Astrocyte (in vitro differentiated cells and primary cell): Measurements from ENCODE around the gene RBP3. TPM values are rescaled to one million over a fixed set of nuclear protein-coding genes. Genes with fewer than 3 reads are reported as not detected.

ENCODE experiments used
- DNase-seq: peaks from one replicate; pipeline ENCODE4 v3.0.0-alpha.2; 2010; ENCODE audit warnings: low read depth
- FAIRE-seq: peaks from 2 replicates; lab custom pipeline; 2011; peaks lifted over from hg19 to GRCh38; lab: Jason Lieb, UNC
- H2AFZ ChIP-seq: 2 replicates; pipeline ENCODE4 v1.6.0; 2012; ENCODE audit warnings: low read depth, low read length, inconsistent platforms
- H3K27ac ChIP-seq: 2 replicates; pipeline ENCODE4 v1.5.1; 2011; ENCODE audit warnings: low read depth, low read length, inconsistent platforms
- H3K27me3 ChIP-seq: 2 replicates; pipeline ENCODE4 v1.6.0; 2011; ENCODE audit warnings: low read length, inconsistent platforms; ENCODE audit not compliant: insufficient read depth
- H3K36me3 ChIP-seq: 2 replicates; pipeline ENCODE4 v1.5.1; 2011; ENCODE audit warnings: low read length, inconsistent platforms; ENCODE audit not compliant: insufficient read depth
- H3K4me1 ChIP-seq: 2 replicates; pipeline ENCODE4 v1.5.1; 2011; ENCODE audit warnings: low read length, inconsistent platforms; ENCODE audit not compliant: insufficient read depth
- H3K4me2 ChIP-seq: 2 replicates; pipeline ENCODE4 v1.6.0; 2012; ENCODE audit warnings: low read length, inconsistent platforms
- H3K4me3 ChIP-seq: 2 replicates; pipeline ENCODE4 v1.5.1; 2011; ENCODE audit warnings: low read depth, mild to moderate bottlenecking, low read length, inconsistent platforms; ENCODE audit not compliant: insufficient read depth
- H3K79me2 ChIP-seq: 2 replicates; pipeline ENCODE4 v1.6.0; 2012; ENCODE audit warnings: mild to moderate bottlenecking, low read length, inconsistent platforms; ENCODE audit not compliant: insufficient read depth
- H3K9ac ChIP-seq: 2 replicates; pipeline ENCODE4 v1.6.0; 2012; ENCODE audit warnings: mild to moderate bottlenecking, low read length, inconsistent platforms
- H3K9me3 ChIP-seq: 2 replicates; pipeline ENCODE4 v1.5.1; 2012; ENCODE audit warnings: low read depth, mild to moderate bottlenecking, low read length, inconsistent platforms; ENCODE audit not compliant: insufficient read depth
- H4K20me1 ChIP-seq: 2 replicates; pipeline ENCODE4 v1.6.0; 2012; ENCODE audit warnings: low read length, inconsistent platforms; ENCODE audit not compliant: insufficient read depth
- H3K27ac Mint-ChIP-seq: one replicate; pipeline ENCODE4 v1.8.0; 2021; ENCODE audit warnings: mild to moderate bottlenecking, mixed read lengths; ENCODE audit not compliant: unreplicated experiment
- H3K27me3 Mint-ChIP-seq: one replicate; pipeline ENCODE4 v1.8.0; 2021; ENCODE audit warnings: low read depth, mixed read lengths; ENCODE audit not compliant: unreplicated experiment
- H3K36me3 Mint-ChIP-seq: one replicate; pipeline ENCODE4 v1.8.0; 2021; ENCODE audit warnings: low read depth, mixed read lengths; ENCODE audit not compliant: unreplicated experiment
- H3K4me1 Mint-ChIP-seq: one replicate; pipeline ENCODE4 v1.8.0; 2021; ENCODE audit warnings: low read depth, mixed read lengths; ENCODE audit not compliant: unreplicated experiment
- H3K4me3 Mint-ChIP-seq: one replicate; pipeline ENCODE4 v1.8.0; 2021; ENCODE audit warnings: mild to moderate bottlenecking, moderate library complexity, mixed read lengths; ENCODE audit not compliant: unreplicated experiment
- H3K9me3 Mint-ChIP-seq: one replicate; pipeline ENCODE4 v1.8.0; 2021; ENCODE audit warnings: mild to moderate bottlenecking, mixed read lengths; ENCODE audit not compliant: unreplicated experiment
- CTCF ChIP-seq: IDR thresholded peaks from 2 replicates; pipeline ENCODE4 v1.5.1; 2011; ENCODE audit warnings: low read depth, mild to moderate bottlenecking, inconsistent platforms, low read length, moderate library complexity; ENCODE audit not compliant: insufficient read depth
- EZH2 ChIP-seq: IDR thresholded peaks from 2 replicates; pipeline ENCODE4 v1.6.1; 2012; ENCODE audit warnings: mild to moderate bottlenecking, low read length, inconsistent platforms; ENCODE audit not compliant: insufficient read depth
- total RNA-seq: library from RNA; stranded (reverse); gene quantifications from 2 replicates; pipeline ENCODE4 v1.2.1, GENCODE V29; 2021

Gene RBP3
- total RNA-seq, 1 donor from 2014 or later, result not detected

- TF ChIP-seq EZH2 (no peak), CTCF (no peak)
- Histone ChIP-seq H3K27ac (no peak overlapping the region), H3K9me3 (no peaks in the 10 kb centered on the region), H2AFZ (no peak overlapping the region), H3K79me2 (no peaks in the 10 kb centered on the region), H3K4me1 (no peaks in the 10 kb centered on the region), H3K4me2 (no peak overlapping the region), H3K4me3 (no peak overlapping the region), H3K27me3 (peaks cover 6% of the 10 kb centered on the region), H4K20me1 (no peaks in the 10 kb centered on the region), H3K9ac (no peak overlapping the region), H3K36me3 (no peaks in the 10 kb centered on the region)
- Mint-ChIP-seq H3K4me1 (peaks cover 2% of the 10 kb centered on the region), H3K36me3 (peaks cover 3% of the 10 kb centered on the region), H3K27me3 (peaks cover 37% of the 10 kb centered on the region), H3K9me3 (peaks cover 7% of the 10 kb centered on the region), H3K27ac (no peak overlapping the region), H3K4me3 (no peak overlapping the region)
- DNase-seq (peak; percentile 50), FAIRE-seq (no peak)
Measured at GRCh38 chr10:47374611-47375536, 26.7 kb downstream of the RBP3 start.

- Histone ChIP-seq H3K9me3 (no peaks in the 10 kb centered on the region), H2AFZ (no peak overlapping the region), H3K79me2 (no peaks in the 10 kb centered on the region), H4K20me1 (no peaks in the 10 kb centered on the region), H3K4me1 (no peaks in the 10 kb centered on the region), H3K9ac (no peak overlapping the region), H3K27ac (no peak overlapping the region), H3K4me3 (no peak overlapping the region), H3K36me3 (no peaks in the 10 kb centered on the region), H3K4me2 (no peak overlapping the region), H3K27me3 (peaks cover 13% of the 10 kb centered on the region)
- H3K36me3 Mint-ChIP-seq, result peaks cover 7% of the 10 kb centered on the region
- no peak for TF ChIP-seq CTCF
- no peak for TF ChIP-seq EZH2
- peaks cover 48% of the 10 kb centered on the region for H3K27me3 Mint-ChIP-seq
- H3K4me3 Mint-ChIP-seq, result no peak overlapping the region
- H3K27ac Mint-ChIP-seq, result no peak overlapping the region
- H3K9me3 Mint-ChIP-seq, result peaks cover 14% of the 10 kb centered on the region
- peaks cover 2% of the 10 kb centered on the region for H3K4me1 Mint-ChIP-seq
- DNase-seq (no peak), FAIRE-seq (no peak)
Measured at GRCh38 chr10:47376522-47377220, 28.5 kb downstream of the RBP3 start.

GRCh38 chr10:47378183-47378510, 30.0 kb downstream of the RBP3 start:
- H3K27ac Mint-ChIP-seq, result no peak overlapping the region
- Histone ChIP-seq H3K9ac (no peak overlapping the region), H3K4me1 (no peaks in the 10 kb centered on the region), H4K20me1 (no peaks in the 10 kb centered on the region), H3K9me3 (no peaks in the 10 kb centered on the region), H3K27ac (no peak overlapping the region), H2AFZ (no peak overlapping the region), H3K4me3 (no peak overlapping the region), H3K36me3 (no peaks in the 10 kb centered on the region), H3K27me3 (peaks cover 17% of the 10 kb centered on the region), H3K79me2 (no peaks in the 10 kb centered on the region), H3K4me2 (no peak overlapping the region)
- DNase-seq, result no peak
- TF ChIP-seq EZH2 (no peak), CTCF (no peak)
- H3K4me1 Mint-ChIP-seq, result peaks cover 2% of the 10 kb centered on the region
- H3K4me3 Mint-ChIP-seq, result no peak overlapping the region
- H3K36me3 Mint-ChIP-seq, result peaks cover 7% of the 10 kb centered on the region
- peaks cover 47% of the 10 kb centered on the region for H3K27me3 Mint-ChIP-seq
- FAIRE-seq, result no peak
- H3K9me3 Mint-ChIP-seq, result peaks cover 14% of the 10 kb centered on the region
